Kasumi-1 (cell line): Measurements from ENCODE around the gene FARS2.

ENCODE experiments used
- DNase-seq, 2 experiments: peaks; one replicate each; lab custom pipeline; 2025; lab: John Stamatoyannopoulos, UW

FARS2 gene

DNA sequence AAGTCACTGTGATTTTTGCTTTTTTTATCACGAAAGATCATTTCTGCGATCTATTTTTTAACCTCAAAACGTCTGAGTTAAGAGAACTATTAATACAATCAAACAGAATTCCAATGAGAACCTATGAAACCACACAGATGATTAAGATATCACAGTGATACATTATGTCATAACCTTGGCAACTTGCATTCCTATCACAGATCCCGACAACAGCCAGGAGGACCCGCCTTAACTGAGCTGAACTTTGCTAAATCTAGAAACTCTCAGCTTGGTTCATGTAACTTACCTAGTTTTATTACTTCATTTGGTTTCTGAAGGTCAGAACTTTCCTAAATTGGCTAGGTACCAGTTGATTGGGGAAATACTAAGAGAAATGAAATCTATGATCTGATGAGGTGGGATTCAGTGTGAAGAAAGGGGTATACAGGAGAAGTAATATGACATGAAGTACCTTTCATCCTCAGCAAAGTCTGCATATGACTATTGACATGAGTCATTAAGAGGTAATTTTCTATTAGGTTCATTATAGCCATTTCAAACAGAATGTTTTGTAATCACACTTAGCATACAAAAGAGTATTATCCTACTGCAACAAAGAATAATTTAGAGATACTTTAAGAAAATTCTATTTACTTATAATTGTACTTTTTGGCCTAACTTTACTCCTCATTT, 11.7 kb upstream of the FARS2 start:
- DNase-seq, result no peak

DNA sequence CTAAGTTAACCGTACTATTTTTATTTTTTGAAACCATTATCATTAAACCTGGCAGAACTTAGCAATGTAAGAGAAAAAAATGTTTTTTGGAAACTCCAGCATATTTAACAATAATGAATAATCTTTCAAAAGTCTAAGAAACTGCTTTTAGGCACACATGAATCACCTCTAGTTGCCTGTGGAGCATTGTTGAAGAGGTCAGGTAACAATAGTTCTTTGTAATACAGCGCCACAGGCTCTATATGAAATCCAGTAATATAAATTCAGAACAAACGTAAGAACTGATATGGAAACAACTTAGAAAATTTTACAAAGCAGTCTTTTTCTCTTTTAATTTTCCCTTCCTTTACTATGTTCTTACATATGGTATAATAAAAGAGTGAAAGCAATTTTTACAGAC, 10.9 kb upstream of the FARS2 start:
- DNase-seq, result no peak

DNA sequence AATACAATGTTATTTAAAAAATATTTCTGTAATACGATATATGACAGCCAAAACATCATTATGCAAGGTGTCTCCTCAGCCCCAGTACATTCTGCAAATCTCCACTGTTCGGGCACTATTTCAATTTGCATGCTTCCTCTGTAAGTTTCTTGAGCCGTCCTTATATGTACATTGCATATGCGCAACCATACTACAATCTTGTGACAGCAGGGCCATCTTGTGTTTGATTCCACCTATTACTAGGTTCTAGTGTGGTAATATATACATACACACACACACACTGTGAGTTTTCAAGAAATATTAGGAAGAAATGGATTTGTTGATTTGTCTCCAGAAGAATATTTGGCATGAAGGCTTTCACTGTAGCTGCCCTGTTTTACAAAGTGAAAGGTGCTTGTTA, 10.4 kb upstream of the FARS2 start:
- no peak for DNase-seq

DNA sequence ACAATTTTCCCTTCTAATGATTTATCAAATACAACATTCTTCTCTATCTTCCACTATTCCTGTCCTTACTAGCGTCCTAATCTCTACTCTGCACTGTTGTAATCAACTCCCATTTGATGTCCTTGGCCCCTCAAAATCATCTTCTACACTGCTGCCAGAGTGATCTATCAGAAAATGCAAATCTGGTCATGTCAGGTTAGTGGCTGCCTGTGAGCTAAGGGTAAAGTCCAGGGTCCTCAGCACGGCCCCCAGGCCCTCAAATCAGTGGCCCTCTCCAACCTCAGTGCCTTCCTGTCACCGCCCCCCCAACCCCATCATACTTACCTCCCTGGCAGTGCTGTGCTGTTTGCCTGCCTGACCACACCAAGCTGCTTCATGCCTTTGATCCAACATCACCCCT, 4.4 kb upstream of the FARS2 start:
- DNase-seq, result no peak

GRCh38 chr6:5257400-5257799, 3.9 kb upstream of the FARS2 start:
- no peak for DNase-seq

- DNase-seq, result no peak
Observed at GRCh38 chr6:5259428-5259827, 1.9 kb upstream of the FARS2 start.

- peak; percentile 82 for DNase-seq
Observed at GRCh38 chr6:5260111-5260620, 1.1 kb upstream of the FARS2 start.

DNA sequence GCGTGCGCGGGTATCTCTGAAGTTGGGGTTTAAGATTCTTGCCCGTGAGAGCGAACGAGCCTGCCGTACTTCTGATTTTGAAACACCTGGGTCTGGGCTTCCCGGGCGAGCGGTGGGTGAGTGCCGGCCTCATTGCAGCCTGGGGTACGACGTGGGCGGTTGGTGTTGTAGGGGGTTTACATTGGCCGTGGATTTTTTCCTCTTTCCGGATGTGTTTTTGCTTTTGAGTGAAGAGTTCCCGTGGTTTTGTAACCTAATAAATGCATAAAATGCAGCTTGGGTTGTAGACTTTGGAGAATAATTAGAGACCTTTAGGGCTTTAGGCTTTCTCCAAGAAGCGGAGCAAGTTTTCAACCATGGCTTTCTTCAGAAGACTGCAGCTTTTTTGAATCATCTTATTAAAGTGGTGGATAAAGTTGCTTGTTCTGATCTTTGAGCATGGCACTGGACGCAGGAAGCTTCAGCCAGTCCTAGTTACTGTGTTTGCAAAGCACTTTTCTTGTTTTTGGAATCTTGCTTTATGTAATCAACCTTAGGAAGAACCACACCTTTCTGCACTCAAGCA, 314 bp downstream of the FARS2 start:
- DNase-seq, result no peak

- no peak for DNase-seq
Observed at GRCh38 chr6:5266423-5266822, 5.1 kb downstream of the FARS2 start.

- no peak for DNase-seq
Observed at GRCh38 chr6:5270093-5270680, 8.9 kb downstream of the FARS2 start.

GRCh38 chr6:5271926-5272325, 10.6 kb downstream of the FARS2 start:
- DNase-seq, result no peak

- no peak for DNase-seq
Observed at GRCh38 chr6:5274231-5274630, 12.9 kb downstream of the FARS2 start.

- peak in 1 of 2 experiments; percentile 10 for DNase-seq
Observed at GRCh38 chr6:5275497-5275896, 14.2 kb downstream of the FARS2 start.

- DNase-seq, result no peak
Observed at GRCh38 chr6:5276581-5276980, 15.3 kb downstream of the FARS2 start.

DNA sequence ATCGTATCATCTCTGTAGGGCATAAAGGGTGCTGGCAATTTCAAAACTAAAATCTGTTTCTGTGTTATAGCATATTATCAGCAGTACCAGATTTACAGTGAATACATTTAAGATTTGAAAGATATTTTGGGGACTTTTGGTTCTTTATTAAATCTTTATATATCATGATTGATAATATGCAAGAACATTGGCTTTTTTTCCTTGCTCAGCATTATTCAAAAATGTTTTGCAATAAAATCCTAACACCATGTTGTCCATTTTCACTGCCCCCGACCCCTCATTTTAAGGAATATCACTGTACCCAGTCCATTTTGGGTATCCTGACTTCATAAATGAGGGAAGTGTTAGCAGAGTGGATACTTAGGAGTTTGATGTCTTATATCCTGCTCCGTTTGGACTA, 16.3 kb downstream of the FARS2 start:
- no peak for DNase-seq

GRCh38 chr6:5278047-5278446, 16.7 kb downstream of the FARS2 start:
- DNase-seq, result no peak

- no peak for DNase-seq
Observed at GRCh38 chr6:5278565-5279120, 17.3 kb downstream of the FARS2 start.

GRCh38 chr6:5279891-5280338, 18.6 kb downstream of the FARS2 start:
- DNase-seq, result no peak

DNA sequence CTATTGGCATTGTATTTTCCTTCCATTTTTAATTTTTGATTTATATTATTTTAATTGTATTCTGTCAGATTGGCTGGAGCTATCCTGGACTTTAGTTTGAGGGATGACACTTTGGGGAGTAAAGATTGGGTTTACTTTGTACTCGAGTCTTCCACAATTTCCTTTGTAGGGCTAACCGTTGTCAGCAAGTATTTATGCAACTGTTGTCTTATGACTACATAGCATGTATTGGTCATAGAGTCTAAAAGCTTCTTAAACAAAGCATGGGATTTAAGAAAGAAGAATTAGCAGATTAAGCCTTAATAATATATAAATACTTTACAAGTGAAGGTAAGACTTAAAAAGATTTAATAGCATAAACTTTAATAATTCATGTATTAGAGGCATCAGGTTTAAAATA, 19.6 kb downstream of the FARS2 start:
- DNase-seq, result no peak

GRCh38 chr6:5282191-5282623, 20.9 kb downstream of the FARS2 start:
- DNase-seq, result no peak

GRCh38 chr6:5285081-5285480, 23.8 kb downstream of the FARS2 start:
- no peak for DNase-seq

DNA sequence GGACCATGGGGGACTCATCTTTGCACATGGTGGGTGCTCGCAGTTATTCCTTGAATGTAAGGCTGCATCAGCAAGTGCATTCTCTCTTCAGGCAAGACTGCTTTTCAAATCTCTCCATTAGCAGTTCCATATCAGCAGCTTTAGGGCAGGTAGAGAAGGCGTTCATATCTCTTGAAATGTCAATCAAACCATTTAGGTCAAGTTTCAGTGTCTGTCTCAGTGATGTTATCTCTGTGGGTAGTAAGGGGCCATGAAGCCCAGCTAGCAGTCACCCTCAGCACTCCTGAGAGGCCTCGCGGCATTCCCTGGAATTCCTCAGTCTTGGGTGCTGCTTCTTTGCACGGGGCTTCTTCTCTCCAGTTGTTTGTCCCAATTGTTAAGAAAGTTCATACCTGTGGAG, 24.2 kb downstream of the FARS2 start:
- DNase-seq, result no peak

DNA sequence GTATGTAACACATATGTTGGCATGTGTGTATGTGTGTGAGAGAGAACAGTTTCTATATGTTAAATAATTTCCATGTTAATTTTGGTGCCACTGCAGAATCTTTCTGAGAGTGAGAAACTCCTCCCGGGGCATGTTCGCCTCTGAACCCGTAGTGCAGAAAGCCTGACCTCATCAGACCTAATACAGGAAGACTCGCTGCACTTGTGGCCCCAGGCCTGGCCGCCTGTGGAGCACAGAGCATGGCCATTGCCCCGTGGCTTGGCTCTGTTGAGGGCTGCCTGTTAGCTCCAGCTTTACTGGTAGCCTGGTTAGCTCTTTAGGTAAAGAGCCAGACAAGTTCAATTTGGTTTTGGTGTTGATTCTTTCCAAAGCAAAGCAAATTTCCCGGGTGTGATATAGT, 25.5 kb downstream of the FARS2 start:
- no peak for DNase-seq
